C4-2B (cell line): ENCODE measurements around the gene PSTPIP1.

ENCODE experiments used
- H3K27ac ChIP-seq: fragments of 450-650 bp; 2 replicates; pipeline ENCODE4 v1.5.1; 2017
- ZFX ChIP-seq: fragments of 450-650 bp; IDR thresholded peaks from 2 replicates; pipeline ENCODE4 v1.6.1; 2017
- TF ChIP-seq, protein P1 (sequence below): fragments of 450-650 bp; conservative IDR thresholded peaks from 2 replicates; pipeline ENCODE4 v1.5.1; 2017; ENCODE audit warnings: mild to moderate bottlenecking

The PSTPIP1 gene

GRCh38 chr15:77084436-77084835, 89.5 kb downstream of the PSTPIP1 start:
- no peak overlapping the region for H3K27ac ChIP-seq

DNA sequence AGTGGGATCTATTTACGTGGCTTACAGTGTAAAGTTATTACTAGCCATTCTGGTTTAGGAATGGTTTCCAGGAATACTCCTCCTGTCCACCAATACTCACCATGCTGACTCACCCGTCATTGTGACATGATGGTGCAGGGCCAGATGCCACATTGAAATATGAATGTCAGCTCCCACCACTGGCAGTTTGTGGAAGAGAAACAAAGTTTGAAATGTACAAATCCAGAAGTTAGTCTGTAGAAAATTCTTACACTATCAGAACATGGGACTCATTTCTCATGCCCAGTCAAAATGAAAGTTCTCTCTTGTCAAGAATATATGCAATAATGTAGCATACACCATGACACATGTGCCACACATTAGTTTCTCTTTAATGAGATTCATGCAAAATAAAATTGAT, 90.4 kb downstream of the PSTPIP1 start:
- TF ChIP-seq, protein P1, sequence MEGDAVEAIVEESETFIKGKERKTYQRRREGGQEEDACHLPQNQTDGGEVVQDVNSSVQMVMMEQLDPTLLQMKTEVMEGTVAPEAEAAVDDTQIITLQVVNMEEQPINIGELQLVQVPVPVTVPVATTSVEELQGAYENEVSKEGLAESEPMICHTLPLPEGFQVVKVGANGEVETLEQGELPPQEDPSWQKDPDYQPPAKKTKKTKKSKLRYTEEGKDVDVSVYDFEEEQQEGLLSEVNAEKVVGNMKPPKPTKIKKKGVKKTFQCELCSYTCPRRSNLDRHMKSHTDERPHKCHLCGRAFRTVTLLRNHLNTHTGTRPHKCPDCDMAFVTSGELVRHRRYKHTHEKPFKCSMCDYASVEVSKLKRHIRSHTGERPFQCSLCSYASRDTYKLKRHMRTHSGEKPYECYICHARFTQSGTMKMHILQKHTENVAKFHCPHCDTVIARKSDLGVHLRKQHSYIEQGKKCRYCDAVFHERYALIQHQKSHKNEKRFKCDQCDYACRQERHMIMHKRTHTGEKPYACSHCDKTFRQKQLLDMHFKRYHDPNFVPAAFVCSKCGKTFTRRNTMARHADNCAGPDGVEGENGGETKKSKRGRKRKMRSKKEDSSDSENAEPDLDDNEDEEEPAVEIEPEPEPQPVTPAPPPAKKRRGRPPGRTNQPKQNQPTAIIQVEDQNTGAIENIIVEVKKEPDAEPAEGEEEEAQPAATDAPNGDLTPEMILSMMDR, result no peak
- no peak for TF ChIP-seq ZFX
- no peak overlapping the region for H3K27ac ChIP-seq

More at GRCh38 chr15:77084436-77084835, 89.5 kb downstream of the PSTPIP1 start:
- TF ChIP-seq, protein P1, result no peak
- no peak for TF ChIP-seq ZFX
